ENCODE data around the gene NDRG2. TPM values are rescaled to one million over a fixed set of nuclear protein-coding genes. Genes with fewer than 3 reads are reported as not detected.

The NDRG2 gene
- total RNA-seq, 1 experiment from 2014 or later = 18.9 TPM

DNA sequence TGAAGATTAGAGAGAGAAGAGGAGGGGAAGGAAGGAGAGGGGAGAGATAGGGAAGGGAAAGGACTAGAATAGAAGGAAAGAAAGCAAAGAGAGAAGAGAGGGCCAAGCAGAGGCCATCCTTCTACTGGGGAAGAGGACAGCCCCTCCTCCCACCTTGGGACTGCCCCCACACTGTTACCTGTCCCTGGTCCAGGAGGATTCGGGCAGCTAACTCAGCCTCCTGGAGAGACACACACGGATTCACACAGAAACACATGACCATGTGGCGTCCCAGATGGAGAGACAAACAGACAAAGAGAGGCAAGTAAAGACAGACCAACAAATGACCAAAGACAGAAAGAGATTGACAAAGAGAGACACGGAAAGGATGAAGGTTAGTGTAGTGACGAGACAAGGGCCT lies 2.2 kb downstream of the NDRG2 start:
- DNase-seq (ENCODE audit: low read depth, low spot score) (no peak), ATAC-seq (no peak)
- Histone ChIP-seq H3K79me2 (ENCODE audit: insufficient read depth, low read length) (no peaks in the 10 kb centered on the region), H4K20me1 (ENCODE audit: insufficient read depth) (no peaks in the 10 kb centered on the region), H3K27me3 (ENCODE audit: insufficient read depth, low read length) (no peaks in the 10 kb centered on the region), H3K9ac (ENCODE audit: low read length) (no peak overlapping the region), H3K36me3 (ENCODE audit: control insufficient read depth in 1 of 2, insufficient read depth in 2 of 2, low read length in 2 of 2) (no peaks in the 10 kb centered on the region; a peak in 1 of 4 replicates), H3K9me3 (ENCODE audit: control insufficient read depth in 1 of 2, insufficient read depth in 1 of 2, low read depth in 1 of 2, low read length in 2 of 2) (no peaks in the 10 kb centered on the region), H3K27ac (ENCODE audit: low read depth, low read length) (no peak overlapping the region), H2AFZ (ENCODE audit: low read depth, low read length, poor library complexity, severe bottlenecking) (no peak overlapping the region), H3K9me2 (ENCODE audit: insufficient read depth) (no peaks in the 10 kb centered on the region), H3K4me2 (ENCODE audit: low read length) (no peak overlapping the region), H3K4me3 (replicated peaks in 1 of 2; ENCODE audit: low read depth in 1 of 2, low read length in 2 of 2) (no peak overlapping the region), H3K4me1 (ENCODE audit: control insufficient read depth in 1 of 2, insufficient read depth in 2 of 2, low read length in 2 of 2) (peaks cover 14 to 21% of the 10 kb centered on the region in 2 experiments; a peak in 3 of 4 replicates)
- POLR2A ChIA-PET = no interaction called here
- intact Hi-C loops (cut with micrococcal nuclease) = no loop called here
- TF ChIP-seq ELF1 (IDR thresholded peaks at IDR 0.05; ENCODE audit: borderline replicate concordance, low read depth) = no peak
- no peak for TF ChIP-seq SP1 (IDR thresholded peaks at IDR 0.05; ENCODE audit: low read depth)
- no peak for TF ChIP-seq JUND (IDR thresholded peaks at IDR 0.05)
- TF ChIP-seq, protein P1, sequence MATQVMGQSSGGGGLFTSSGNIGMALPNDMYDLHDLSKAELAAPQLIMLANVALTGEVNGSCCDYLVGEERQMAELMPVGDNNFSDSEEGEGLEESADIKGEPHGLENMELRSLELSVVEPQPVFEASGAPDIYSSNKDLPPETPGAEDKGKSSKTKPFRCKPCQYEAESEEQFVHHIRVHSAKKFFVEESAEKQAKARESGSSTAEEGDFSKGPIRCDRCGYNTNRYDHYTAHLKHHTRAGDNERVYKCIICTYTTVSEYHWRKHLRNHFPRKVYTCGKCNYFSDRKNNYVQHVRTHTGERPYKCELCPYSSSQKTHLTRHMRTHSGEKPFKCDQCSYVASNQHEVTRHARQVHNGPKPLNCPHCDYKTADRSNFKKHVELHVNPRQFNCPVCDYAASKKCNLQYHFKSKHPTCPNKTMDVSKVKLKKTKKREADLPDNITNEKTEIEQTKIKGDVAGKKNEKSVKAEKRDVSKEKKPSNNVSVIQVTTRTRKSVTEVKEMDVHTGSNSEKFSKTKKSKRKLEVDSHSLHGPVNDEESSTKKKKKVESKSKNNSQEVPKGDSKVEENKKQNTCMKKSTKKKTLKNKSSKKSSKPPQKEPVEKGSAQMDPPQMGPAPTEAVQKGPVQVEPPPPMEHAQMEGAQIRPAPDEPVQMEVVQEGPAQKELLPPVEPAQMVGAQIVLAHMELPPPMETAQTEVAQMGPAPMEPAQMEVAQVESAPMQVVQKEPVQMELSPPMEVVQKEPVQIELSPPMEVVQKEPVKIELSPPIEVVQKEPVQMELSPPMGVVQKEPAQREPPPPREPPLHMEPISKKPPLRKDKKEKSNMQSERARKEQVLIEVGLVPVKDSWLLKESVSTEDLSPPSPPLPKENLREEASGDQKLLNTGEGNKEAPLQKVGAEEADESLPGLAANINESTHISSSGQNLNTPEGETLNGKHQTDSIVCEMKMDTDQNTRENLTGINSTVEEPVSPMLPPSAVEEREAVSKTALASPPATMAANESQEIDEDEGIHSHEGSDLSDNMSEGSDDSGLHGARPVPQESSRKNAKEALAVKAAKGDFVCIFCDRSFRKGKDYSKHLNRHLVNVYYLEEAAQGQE (IDR thresholded peaks at IDR 0.05; ENCODE audit: low read depth) = no peak
- TF ChIP-seq SRF (IDR thresholded peaks at IDR 0.05; ENCODE audit: low read depth) = no peak
- RAD21 ChIA-PET (ENCODE audit: low non-redundant PET in 1 of 2, low total read pairs in 2 of 2, uncharacterized antibody in 2 of 2, unreplicated experiment in 2 of 2) = no interaction called here
- no TSS peak for BruUV-seq (replicated peaks)
- CTCF ChIA-PET = interaction anchor here (2.5 kb wide), 1 partner anchor 8 kb away, joined by 10 read pairs; no protein-coding TSS in a partner anchor

DNA sequence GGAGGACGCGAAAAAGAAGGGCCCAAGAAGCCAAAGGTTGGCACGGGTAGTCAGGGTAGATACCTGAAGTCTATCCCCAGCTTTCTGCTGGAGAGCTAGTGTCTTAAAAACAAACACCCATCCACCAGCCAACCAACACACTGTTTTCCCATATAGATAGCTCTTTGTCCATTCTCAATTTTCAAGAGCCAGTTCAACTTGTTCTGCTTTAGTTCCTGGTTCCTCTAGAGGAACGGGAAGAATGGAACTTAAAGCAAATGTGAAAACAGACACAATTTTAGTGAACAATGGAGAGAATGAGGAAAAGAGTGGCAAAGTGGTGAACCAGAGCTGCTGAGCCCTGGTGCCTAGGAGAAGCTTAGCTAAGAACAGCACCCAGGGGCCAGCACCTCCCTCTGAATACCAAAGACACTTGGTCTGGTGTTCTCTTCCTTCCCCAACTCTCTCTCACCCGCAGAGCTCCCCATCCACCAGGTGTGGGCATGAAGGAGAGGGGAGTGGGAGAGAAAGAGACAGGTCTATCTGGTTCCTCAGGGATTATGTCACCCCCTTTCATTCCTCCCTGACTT lies 3.8 kb downstream of the NDRG2 start:
- RAD21 ChIA-PET (ENCODE audit: low non-redundant PET in 1 of 2, low total read pairs in 2 of 2, uncharacterized antibody in 2 of 2, unreplicated experiment in 2 of 2) = no interaction called here
- POLR2A ChIA-PET = no interaction called here
- no peak overlapping the region for H3K4me2 ChIP-seq (ENCODE audit: low read length)
- no peaks in the 10 kb centered on the region for H3K9me2 ChIP-seq (ENCODE audit: insufficient read depth)
- no peaks in the 10 kb centered on the region; a peak in 1 of 4 replicates for H3K36me3 ChIP-seq (ENCODE audit: control insufficient read depth in 1 of 2, insufficient read depth in 2 of 2, low read length in 2 of 2)
- H4K20me1 ChIP-seq (ENCODE audit: insufficient read depth) = no peaks in the 10 kb centered on the region
- H3K9me3 ChIP-seq (ENCODE audit: control insufficient read depth in 1 of 2, insufficient read depth in 1 of 2, low read depth in 1 of 2, low read length in 2 of 2) = no peaks in the 10 kb centered on the region
- intact Hi-C loops (cut with micrococcal nuclease) = no loop called here
- no peaks in the 10 kb centered on the region for H3K79me2 ChIP-seq (ENCODE audit: insufficient read depth, low read length)
- BruUV-seq (replicated peaks) = no TSS peak
- DNase-seq (ENCODE audit: low read depth, low spot score) = no peak
- H3K9ac ChIP-seq (ENCODE audit: low read length) = no peak overlapping the region
- H3K27ac ChIP-seq (ENCODE audit: low read depth, low read length) = no peak overlapping the region
- no peak for ATAC-seq
- no peak overlapping the region for H2AFZ ChIP-seq (ENCODE audit: low read depth, low read length, poor library complexity, severe bottlenecking)
- no peak overlapping the region for H3K4me3 ChIP-seq (replicated peaks in 1 of 2; ENCODE audit: low read depth in 1 of 2, low read length in 2 of 2)
- CTCF ChIA-PET = interaction anchor here (0.9 to 1.5 kb wide), 2 partner anchors 9 to 19 kb away, joined by 3 to 6 read pairs; no protein-coding TSS in a partner anchor
- peaks cover 10 to 17% of the 10 kb centered on the region in 2 experiments; a peak in 3 of 4 replicates for H3K4me1 ChIP-seq (ENCODE audit: control insufficient read depth in 1 of 2, insufficient read depth in 2 of 2, low read length in 2 of 2)
- no peaks in the 10 kb centered on the region for H3K27me3 ChIP-seq (ENCODE audit: insufficient read depth, low read length)
- TF ChIP-seq ZNF274 (IDR thresholded peaks at IDR 0.05; ENCODE audit: low read depth, low read length) (no peak), SIN3A (IDR thresholded peaks at IDR 0.05; ENCODE audit: low read depth) (no peak), CBX3 (IDR thresholded peaks at IDR 0.05; ENCODE audit: low read depth) (no peak), POLR2AphosphoS5 (IDR thresholded peaks at IDR 0.05; ENCODE audit: low read depth, low read length) (no peak), CEBPB (IDR thresholded peaks at IDR 0.05; ENCODE audit: low read depth) (no peak), TCF7L2 (IDR thresholded peaks at IDR 0.05; ENCODE audit: borderline replicate concordance, extremely low read depth, insufficient read depth, insufficient read length) (no peak), RAD21 (IDR thresholded peaks at IDR 0.05; ENCODE audit: low read depth) (no peak), YY1 (IDR thresholded peaks at IDR 0.05; ENCODE audit: extremely low read depth, insufficient replicate concordance, low read depth, low read length) (no peak), SRF (IDR thresholded peaks at IDR 0.05; ENCODE audit: low read depth) (no peak), JUND (IDR thresholded peaks at IDR 0.05) (no peak)
- TF ChIP-seq, protein P2, sequence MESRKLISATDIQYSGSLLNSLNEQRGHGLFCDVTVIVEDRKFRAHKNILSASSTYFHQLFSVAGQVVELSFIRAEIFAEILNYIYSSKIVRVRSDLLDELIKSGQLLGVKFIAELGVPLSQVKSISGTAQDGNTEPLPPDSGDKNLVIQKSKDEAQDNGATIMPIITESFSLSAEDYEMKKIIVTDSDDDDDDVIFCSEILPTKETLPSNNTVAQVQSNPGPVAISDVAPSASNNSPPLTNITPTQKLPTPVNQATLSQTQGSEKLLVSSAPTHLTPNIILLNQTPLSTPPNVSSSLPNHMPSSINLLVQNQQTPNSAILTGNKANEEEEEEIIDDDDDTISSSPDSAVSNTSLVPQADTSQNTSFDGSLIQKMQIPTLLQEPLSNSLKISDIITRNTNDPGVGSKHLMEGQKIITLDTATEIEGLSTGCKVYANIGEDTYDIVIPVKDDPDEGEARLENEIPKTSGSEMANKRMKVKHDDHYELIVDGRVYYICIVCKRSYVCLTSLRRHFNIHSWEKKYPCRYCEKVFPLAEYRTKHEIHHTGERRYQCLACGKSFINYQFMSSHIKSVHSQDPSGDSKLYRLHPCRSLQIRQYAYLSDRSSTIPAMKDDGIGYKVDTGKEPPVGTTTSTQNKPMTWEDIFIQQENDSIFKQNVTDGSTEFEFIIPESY (IDR thresholded peaks at IDR 0.05; ENCODE audit: extremely low read depth, insufficient replicate concordance, low read length) = no peak

All from HCT116 (cell line).